Bronchial epithelial cell (primary cell): ENCODE data around the gene CDK19. TPM values are rescaled to one million over a fixed set of nuclear protein-coding genes. Genes with fewer than 3 reads are reported as not detected.

Source experiments
- DNase-seq: peaks from one replicate; pipeline ENCODE4 v3.0.0-alpha.2; 2010; ENCODE audit warnings: low read depth
- FAIRE-seq: peaks from 2 replicates; lab custom pipeline; 2011; peaks lifted over from hg19 to GRCh38; lab: Jason Lieb, UNC
- H3K27me3 ChIP-seq: 2 replicates; pipeline ENCODE4 v1.5.1; 2011; ENCODE audit warnings: low read length; ENCODE audit not compliant: control insufficient read depth, insufficient read depth
- H3K36me3 ChIP-seq: 2 replicates; pipeline ENCODE4 v1.5.1; 2011; ENCODE audit warnings: low read length; ENCODE audit not compliant: control insufficient read depth, insufficient read depth
- H3K4me3 ChIP-seq: 2 replicates; pipeline ENCODE4 v1.5.1; 2011; ENCODE audit warnings: mild to moderate bottlenecking, low read depth, low read length, control low read depth
- total RNA-seq: library from RNA; depleted of rRNA; stranded (reverse); fragments of >200 nt; gene quantifications from 2 replicates; pipeline ENCODE4 v1.2.1, GENCODE V29; 2014
- TF ChIP-seq, protein P1 (sequence below): IDR thresholded peaks from 2 replicates; pipeline ENCODE4 v1.5.1; 2011; ENCODE audit warnings: mild to moderate bottlenecking, moderate library complexity, low read length, control low read depth, inconsistent platforms; ENCODE audit not compliant: insufficient read depth, severe bottlenecking

Gene CDK19
- total RNA-seq, 1 donor from 2014 or later, result 6.1 TPM

- Histone ChIP-seq H3K4me3 (no peak overlapping the region), H3K36me3 (no peaks in the 10 kb centered on the region), H3K27me3 (no peaks in the 10 kb centered on the region)
- FAIRE-seq, result no peak
- no peak for DNase-seq
- TF ChIP-seq, protein P1, sequence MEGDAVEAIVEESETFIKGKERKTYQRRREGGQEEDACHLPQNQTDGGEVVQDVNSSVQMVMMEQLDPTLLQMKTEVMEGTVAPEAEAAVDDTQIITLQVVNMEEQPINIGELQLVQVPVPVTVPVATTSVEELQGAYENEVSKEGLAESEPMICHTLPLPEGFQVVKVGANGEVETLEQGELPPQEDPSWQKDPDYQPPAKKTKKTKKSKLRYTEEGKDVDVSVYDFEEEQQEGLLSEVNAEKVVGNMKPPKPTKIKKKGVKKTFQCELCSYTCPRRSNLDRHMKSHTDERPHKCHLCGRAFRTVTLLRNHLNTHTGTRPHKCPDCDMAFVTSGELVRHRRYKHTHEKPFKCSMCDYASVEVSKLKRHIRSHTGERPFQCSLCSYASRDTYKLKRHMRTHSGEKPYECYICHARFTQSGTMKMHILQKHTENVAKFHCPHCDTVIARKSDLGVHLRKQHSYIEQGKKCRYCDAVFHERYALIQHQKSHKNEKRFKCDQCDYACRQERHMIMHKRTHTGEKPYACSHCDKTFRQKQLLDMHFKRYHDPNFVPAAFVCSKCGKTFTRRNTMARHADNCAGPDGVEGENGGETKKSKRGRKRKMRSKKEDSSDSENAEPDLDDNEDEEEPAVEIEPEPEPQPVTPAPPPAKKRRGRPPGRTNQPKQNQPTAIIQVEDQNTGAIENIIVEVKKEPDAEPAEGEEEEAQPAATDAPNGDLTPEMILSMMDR, result no peak
Measured at GRCh38 chr6:110714143-110714542, 101.1 kb downstream of the CDK19 start.

DNA sequence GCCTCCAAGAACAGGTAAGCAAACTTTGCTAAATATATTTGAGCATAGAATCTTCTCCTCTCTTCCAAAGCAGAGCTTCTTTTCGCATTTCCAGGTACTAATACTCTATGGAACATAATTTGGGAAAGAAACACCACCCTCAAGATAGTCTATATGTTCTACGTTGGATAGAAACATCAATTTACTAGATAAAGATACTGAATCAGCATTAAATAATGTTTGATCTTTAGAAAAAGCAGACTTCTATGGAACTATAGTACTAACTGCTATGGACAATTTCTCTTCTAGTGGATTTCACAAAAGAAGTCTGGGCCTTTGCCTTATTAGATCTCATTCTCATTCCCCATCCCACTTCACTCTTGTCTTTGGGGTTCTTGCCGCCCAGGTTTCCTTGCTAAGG is 103.0 kb downstream of the CDK19 start:
- Histone ChIP-seq H3K27me3 (no peaks in the 10 kb centered on the region), H3K4me3 (no peak overlapping the region), H3K36me3 (no peaks in the 10 kb centered on the region)
- TF ChIP-seq, protein P1, result no peak
- FAIRE-seq (no peak), DNase-seq (no peak)

- FAIRE-seq (no peak), DNase-seq (no peak)
- TF ChIP-seq, protein P1, result no peak
- Histone ChIP-seq H3K4me3 (no peak overlapping the region), H3K36me3 (no peaks in the 10 kb centered on the region), H3K27me3 (no peaks in the 10 kb centered on the region)
Measured at GRCh38 chr6:110710115-110710514, 105.2 kb downstream of the CDK19 start.

DNA sequence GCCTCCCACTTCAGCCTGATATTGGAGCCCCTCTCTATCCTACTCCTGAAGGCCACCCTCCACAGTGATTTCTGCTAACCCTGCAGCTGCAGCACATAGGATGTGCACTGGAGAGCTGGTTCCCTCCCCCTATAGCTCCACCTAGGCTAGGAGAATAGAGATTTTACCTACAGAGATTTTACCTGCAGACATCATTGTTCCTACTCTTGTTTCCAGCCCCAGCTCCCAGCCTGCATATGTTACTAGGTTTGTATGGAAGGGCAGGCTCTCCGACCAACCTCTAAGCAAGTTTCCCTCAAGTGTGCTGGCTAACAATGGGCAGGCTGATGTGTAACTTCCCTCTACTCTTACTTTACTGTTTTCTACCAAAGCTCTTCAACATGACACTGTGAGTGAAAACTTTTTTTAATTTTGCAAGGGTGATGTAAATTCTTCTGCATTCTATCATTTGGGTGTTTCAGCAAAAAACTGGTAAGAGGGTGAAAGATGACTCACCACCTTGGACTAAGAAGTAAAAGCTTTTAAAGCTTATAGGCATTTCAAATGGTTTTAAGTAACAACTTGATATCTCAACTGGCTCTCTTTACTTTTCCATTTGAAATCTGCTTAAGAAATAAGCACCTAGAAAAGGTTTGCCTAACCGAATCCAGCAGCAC is 106.8 kb downstream of the CDK19 start:
- no peak for FAIRE-seq
- peak; percentile 13 for DNase-seq
- no peak overlapping the region for H3K4me3 ChIP-seq
- no peaks in the 10 kb centered on the region for H3K36me3 ChIP-seq
- H3K27me3 ChIP-seq, result no peaks in the 10 kb centered on the region
- TF ChIP-seq, protein P1, result no peak

- TF ChIP-seq, protein P1, result no peak
- DNase-seq (no peak), FAIRE-seq (no peak)
- H3K4me3 ChIP-seq, result no peak overlapping the region
- H3K36me3 ChIP-seq, result no peaks in the 10 kb centered on the region
- no peaks in the 10 kb centered on the region for H3K27me3 ChIP-seq
Measured at GRCh38 chr6:110705543-110705942, 109.7 kb downstream of the CDK19 start.

GRCh38 chr6:110703906-110704594 is 111.2 kb downstream of the CDK19 start:
- no peaks in the 10 kb centered on the region for H3K36me3 ChIP-seq
- FAIRE-seq (no peak), DNase-seq (peak; percentile 67)
- H3K4me3 ChIP-seq, result no peak overlapping the region
- TF ChIP-seq, protein P1, result no peak
- no peaks in the 10 kb centered on the region for H3K27me3 ChIP-seq
